Measurements from ENCODE around the gene CAMK1D.

The CAMK1D gene

DNA sequence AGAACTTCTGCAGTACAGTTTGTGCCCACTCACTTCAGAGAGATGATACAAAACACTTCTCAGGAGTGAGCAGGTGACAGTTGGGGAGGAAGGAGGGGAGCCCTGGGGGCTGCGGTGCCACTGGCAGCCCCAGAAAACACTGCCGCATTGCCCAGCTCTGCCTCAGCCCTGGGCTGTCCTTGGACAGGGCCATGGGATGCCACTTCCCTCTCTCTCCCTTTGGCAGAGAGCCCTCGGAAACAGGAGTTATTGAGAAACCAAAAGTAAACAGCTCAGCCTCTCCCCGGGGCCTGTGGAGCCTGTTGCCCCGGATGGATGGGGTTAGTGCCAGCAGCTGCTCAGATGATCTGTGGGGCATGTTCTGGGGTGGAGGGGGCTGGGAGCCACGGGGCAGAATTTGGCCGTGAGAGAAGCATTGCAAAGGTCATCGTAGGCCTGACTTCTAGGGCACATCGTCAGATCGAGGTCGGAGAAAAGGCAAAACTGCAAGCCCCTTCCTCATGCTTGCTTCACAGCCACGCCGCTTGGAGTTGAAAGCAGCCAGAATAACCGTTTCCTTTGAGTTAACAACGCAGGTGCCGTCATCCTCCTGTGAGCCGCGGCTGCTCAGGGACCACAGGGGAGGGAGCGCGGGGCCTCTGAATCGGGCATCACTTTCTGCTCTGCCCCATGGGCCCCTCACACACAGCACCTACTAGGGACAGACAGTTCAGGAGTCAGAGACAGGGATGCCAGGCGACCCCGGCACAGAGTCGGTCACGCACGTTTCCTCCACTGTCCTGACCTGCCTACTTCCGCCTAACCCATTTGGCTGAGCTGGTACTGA is 256.4 kb downstream of the CAMK1D start:
- Histone ChIP-seq H3K4me3 (ENCODE audit: low read length) (peak overlapping the region; percentile 32), H3K79me2 (ENCODE audit: control insufficient read depth, low read length) (peaks cover 24% of the 10 kb centered on the region), H3K27ac (ENCODE audit: low read depth, low read length) (no peak overlapping the region), H3K4me2 (ENCODE audit: low read length) (peak overlapping the region; percentile 51), H3K27me3 (ENCODE audit: control insufficient read depth, low read length) (no peaks in the 10 kb centered on the region), H3K9me3 (ENCODE audit: control insufficient read depth, insufficient read depth, low read length) (no peaks in the 10 kb centered on the region), H3K36me3 (ENCODE audit: control insufficient read depth, low read length) (no peaks in the 10 kb centered on the region), H3K9me2 (replicated peaks; ENCODE audit: control insufficient read depth, low read length) (no peaks in the 10 kb centered on the region), H3K4me1 (ENCODE audit: control insufficient read depth, low read length) (peaks cover 18% of the 10 kb centered on the region), H4K20me1 (ENCODE audit: control insufficient read depth, insufficient read depth, low read depth, low read length) (peaks cover 6% of the 10 kb centered on the region; the same call in 1 of the 2 replicates), H3F3A (ENCODE audit: control insufficient read depth, insufficient read depth) (no peaks in the 10 kb centered on the region)
- TF ChIP-seq, protein P1, sequence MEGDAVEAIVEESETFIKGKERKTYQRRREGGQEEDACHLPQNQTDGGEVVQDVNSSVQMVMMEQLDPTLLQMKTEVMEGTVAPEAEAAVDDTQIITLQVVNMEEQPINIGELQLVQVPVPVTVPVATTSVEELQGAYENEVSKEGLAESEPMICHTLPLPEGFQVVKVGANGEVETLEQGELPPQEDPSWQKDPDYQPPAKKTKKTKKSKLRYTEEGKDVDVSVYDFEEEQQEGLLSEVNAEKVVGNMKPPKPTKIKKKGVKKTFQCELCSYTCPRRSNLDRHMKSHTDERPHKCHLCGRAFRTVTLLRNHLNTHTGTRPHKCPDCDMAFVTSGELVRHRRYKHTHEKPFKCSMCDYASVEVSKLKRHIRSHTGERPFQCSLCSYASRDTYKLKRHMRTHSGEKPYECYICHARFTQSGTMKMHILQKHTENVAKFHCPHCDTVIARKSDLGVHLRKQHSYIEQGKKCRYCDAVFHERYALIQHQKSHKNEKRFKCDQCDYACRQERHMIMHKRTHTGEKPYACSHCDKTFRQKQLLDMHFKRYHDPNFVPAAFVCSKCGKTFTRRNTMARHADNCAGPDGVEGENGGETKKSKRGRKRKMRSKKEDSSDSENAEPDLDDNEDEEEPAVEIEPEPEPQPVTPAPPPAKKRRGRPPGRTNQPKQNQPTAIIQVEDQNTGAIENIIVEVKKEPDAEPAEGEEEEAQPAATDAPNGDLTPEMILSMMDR (IDR thresholded peaks at IDR 0.05; ENCODE audit: low read depth, low read length, poor library complexity, severe bottlenecking), result no peak
- no peak for TF ChIP-seq EZH2phosphoT487 (IDR thresholded peaks at IDR 0.05; ENCODE audit: borderline replicate concordance, low read length)

DNA sequence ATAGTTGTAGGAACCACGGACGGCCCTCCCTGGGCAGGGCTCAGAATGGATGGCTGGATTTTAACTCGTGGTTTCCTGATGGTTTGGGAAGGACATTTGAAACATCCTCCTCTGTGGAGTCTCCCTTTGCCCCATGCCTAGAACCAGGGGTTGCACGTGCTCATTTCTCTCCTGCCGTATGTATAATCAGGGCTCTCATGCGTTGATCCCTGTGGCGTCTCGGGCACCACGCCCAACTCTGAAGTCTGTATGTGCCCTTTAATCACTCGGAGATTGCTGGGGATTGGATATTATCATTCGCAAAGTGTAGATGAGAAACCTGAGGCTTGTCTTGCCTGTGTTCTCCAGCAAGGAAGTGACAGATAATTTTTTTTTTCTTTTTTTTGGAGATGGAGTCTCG is 257.1 kb downstream of the CAMK1D start:
- Histone ChIP-seq H3K9me3 (ENCODE audit: control insufficient read depth, insufficient read depth, low read length) (no peaks in the 10 kb centered on the region), H3K36me3 (ENCODE audit: control insufficient read depth, low read length) (no peaks in the 10 kb centered on the region), H3K4me3 (ENCODE audit: low read length) (no peak overlapping the region), H3K9me2 (replicated peaks; ENCODE audit: control insufficient read depth, low read length) (no peaks in the 10 kb centered on the region), H3K27ac (ENCODE audit: low read depth, low read length) (no peak overlapping the region), H3F3A (ENCODE audit: control insufficient read depth, insufficient read depth) (no peaks in the 10 kb centered on the region), H3K4me1 (ENCODE audit: control insufficient read depth, low read length) (peaks cover 18% of the 10 kb centered on the region), H3K79me2 (ENCODE audit: control insufficient read depth, low read length) (peaks cover 21% of the 10 kb centered on the region), H3K4me2 (ENCODE audit: low read length) (no peak overlapping the region), H3K27me3 (ENCODE audit: control insufficient read depth, low read length) (no peaks in the 10 kb centered on the region), H4K20me1 (ENCODE audit: control insufficient read depth, insufficient read depth, low read depth, low read length) (peaks cover 6% of the 10 kb centered on the region; the same call in 1 of the 2 replicates)
- TF ChIP-seq, protein P1 (IDR thresholded peaks at IDR 0.05; ENCODE audit: low read depth, low read length, poor library complexity, severe bottlenecking), result no peak
- no peak for TF ChIP-seq EZH2phosphoT487 (IDR thresholded peaks at IDR 0.05; ENCODE audit: borderline replicate concordance, low read length)

DNA sequence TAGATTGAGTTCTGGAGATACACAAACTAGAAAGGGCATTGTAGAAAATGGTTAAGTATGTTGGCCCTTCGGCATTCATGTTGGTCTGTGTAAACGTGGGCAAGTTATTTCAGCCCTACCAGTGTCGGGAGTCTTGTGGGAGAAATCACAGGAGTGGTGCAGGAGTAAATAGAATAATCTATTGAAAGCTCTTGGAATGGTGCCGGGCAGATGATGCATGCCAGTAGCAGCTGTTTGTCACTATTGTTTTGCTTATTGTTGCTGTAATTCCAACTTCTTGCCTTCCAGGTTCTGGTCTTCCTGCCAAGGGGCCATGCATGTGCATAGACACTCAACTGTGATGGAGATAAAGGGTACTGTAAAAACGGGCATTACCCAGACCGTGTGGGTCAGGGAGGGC is 259.4 kb downstream of the CAMK1D start:
- H3K9me2 ChIP-seq (replicated peaks; ENCODE audit: control insufficient read depth, low read length), result no peaks in the 10 kb centered on the region
- H3K27ac ChIP-seq (ENCODE audit: low read depth, low read length), result no peak overlapping the region
- H4K20me1 ChIP-seq (ENCODE audit: control insufficient read depth, insufficient read depth, low read depth, low read length), result 0 out of 2 replicates have a peak, but pooled peaks cover 3% of the 10 kb centered on the region
- no peaks in the 10 kb centered on the region for H3K36me3 ChIP-seq (ENCODE audit: control insufficient read depth, low read length)
- peaks cover 16% of the 10 kb centered on the region for H3K79me2 ChIP-seq (ENCODE audit: control insufficient read depth, low read length)
- no peaks in the 10 kb centered on the region for H3K27me3 ChIP-seq (ENCODE audit: control insufficient read depth, low read length)
- no peak overlapping the region for H3K4me3 ChIP-seq (ENCODE audit: low read length)
- H3K4me2 ChIP-seq (ENCODE audit: low read length), result no peak overlapping the region
- TF ChIP-seq EZH2phosphoT487 (IDR thresholded peaks at IDR 0.05; ENCODE audit: borderline replicate concordance, low read length), result no peak
- TF ChIP-seq, protein P1 (IDR thresholded peaks at IDR 0.05; ENCODE audit: low read depth, low read length, poor library complexity, severe bottlenecking), result no peak
- no peaks in the 10 kb centered on the region for H3K9me3 ChIP-seq (ENCODE audit: control insufficient read depth, insufficient read depth, low read length)
- no peaks in the 10 kb centered on the region for H3F3A ChIP-seq (ENCODE audit: control insufficient read depth, insufficient read depth)
- peaks cover 18% of the 10 kb centered on the region for H3K4me1 ChIP-seq (ENCODE audit: control insufficient read depth, low read length)

Measured in DOHH2 (cell line).